ENCODE measurements around the gene EYS. TPM values are rescaled to one million over a fixed set of nuclear protein-coding genes. Genes with fewer than 3 reads are reported as not detected.
"Not testable (repeated sequence)": the region's sequence is repeated elsewhere in the genome, so short reads cannot be mapped to it uniquely, and the experiment has no call there.

The EYS gene
- total and polyA plus RNA-seq, 2 of the 13 experiments (the other 11 are each of a cell fraction or from before 2014, with no cell fraction given), result 0.04 to 0.07 TPM

DNA sequence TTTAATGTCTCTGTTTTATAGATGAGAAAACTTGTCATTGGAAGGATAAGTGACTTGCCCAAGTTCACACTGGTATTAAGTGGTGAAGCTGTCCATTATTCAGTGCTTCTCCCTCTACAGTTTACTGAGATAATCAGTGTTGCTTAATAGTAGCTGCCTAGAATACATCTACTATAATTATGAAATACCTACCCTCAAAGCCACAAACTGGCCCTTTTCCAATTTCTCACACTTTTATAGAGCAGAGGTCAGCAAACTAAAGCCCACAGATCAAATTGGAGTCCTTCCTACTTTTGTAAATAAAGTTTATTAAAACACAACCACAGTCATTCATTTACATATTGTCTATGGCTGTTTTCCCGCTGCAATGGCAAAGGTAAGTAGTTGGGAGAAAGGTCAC is 73.5 kb downstream of the EYS start:
- no peak for ATAC-seq
- FAIRE-seq, result no peak
- Histone ChIP-seq H3K27me3 (ENCODE audit: control insufficient read depth in 1 of 2, insufficient read depth in 2 of 2, low read length in 2 of 2) (no peaks in the 10 kb centered on the region), H3K9me3 (ENCODE audit: low read length) (no peaks in the 10 kb centered on the region), H3K79me2 (ENCODE audit: insufficient read depth, low read length) (no peaks in the 10 kb centered on the region), H4K20me1 (ENCODE audit: insufficient read depth, low read length) (no peaks in the 10 kb centered on the region), H3K4me2 (ENCODE audit: low read depth, low read length) (no peak overlapping the region), H3K4me3 (replicated peaks in 1 of 3; ENCODE audit: insufficient read depth in 1 of 3, low read depth in 2 of 3, low read length in 3 of 3) (no peak overlapping the region), H2AFZ (ENCODE audit: low read length) (no peak overlapping the region), H3K36me3 (replicated peaks in 1 of 2; ENCODE audit: control insufficient read depth in 1 of 2, insufficient read depth in 2 of 2, low read length in 2 of 2) (no peaks in the 10 kb centered on the region), H3K27ac (ENCODE audit: extremely low read length, insufficient read depth, low read length) (no peak overlapping the region), H3K9ac (ENCODE audit: insufficient read depth, low read depth, low read length) (no peak overlapping the region), H3K4me1 (ENCODE audit: insufficient read depth, low read length) (no peaks in the 10 kb centered on the region)
- DNase-seq (ENCODE audit: low spot score), result no peak
- no peak for TF ChIP-seq ZNF326 (CRISPR knock-in tag; IDR thresholded peaks at IDR 0.05; ENCODE audit: borderline replicate concordance)
- ChIA-PET POLR2A (no interaction called here), CTCF (ENCODE audit: low intra/inter-chr PET ratio, low total read pairs) (no interaction called here)
- BruUV-seq (replicated peaks), result no TSS peak
- in situ Hi-C loops (cut with HindIII; ENCODE audit: extremely low pct_ligation_motif_present, low pct_unique_long_range_greater_than_20kb), result loop anchor here (25.0 kb wide), 2 partner anchors 629 to 854 kb away; no protein-coding TSS in a partner anchor
- 0% methylated on average over 1 of the region's 1 CpG for WGBS (ENCODE audit: low lambda C conversion rate)
- intact Hi-C loops (cut with micrococcal nuclease; ENCODE audit: unreplicated experiment), result no loop called here

DNA sequence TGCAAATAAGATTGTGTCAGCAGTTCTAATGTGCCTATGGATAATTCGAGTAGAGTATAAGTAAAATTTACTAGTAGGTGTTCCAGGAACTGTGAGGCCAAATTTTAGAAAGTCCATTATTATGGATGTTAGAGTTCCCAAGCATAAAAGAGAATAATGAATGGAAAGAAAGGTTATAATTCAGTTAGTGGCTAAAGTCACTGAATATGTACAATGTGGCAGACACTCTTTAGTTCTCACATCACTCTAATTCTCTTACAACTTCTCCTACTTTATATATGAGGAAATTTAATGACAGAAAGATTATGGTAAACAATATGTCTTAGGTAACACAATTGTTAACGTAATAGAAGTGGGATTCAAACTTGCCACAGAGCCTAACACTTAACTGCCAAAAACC is 75.3 kb downstream of the EYS start:
- H3K4me3 ChIP-seq (replicated peaks in 1 of 3; ENCODE audit: insufficient read depth in 1 of 3, low read depth in 2 of 3, low read length in 3 of 3), result no peak overlapping the region
- no peaks in the 10 kb centered on the region for H3K79me2 ChIP-seq (ENCODE audit: insufficient read depth, low read length)
- POLR2A ChIA-PET, result no interaction called here
- no peaks in the 10 kb centered on the region for H3K27me3 ChIP-seq (ENCODE audit: control insufficient read depth in 1 of 2, insufficient read depth in 2 of 2, low read length in 2 of 2)
- intact Hi-C loops (cut with micrococcal nuclease; ENCODE audit: unreplicated experiment) (no loop called here), in situ Hi-C loops (cut with HindIII; ENCODE audit: extremely low pct_ligation_motif_present, low pct_unique_long_range_greater_than_20kb) (loop anchor here (25.0 kb wide), 2 partner anchors 631 to 856 kb away; no protein-coding TSS in a partner anchor)
- TF ChIP-seq MAFK (conservative IDR thresholded peaks at IDR 0.05 in 1 of 2, IDR thresholded peaks at IDR 0.05 in 1 of 2; ENCODE audit: low read length in 2 of 2), result peak; percentile 2 to 67; a peak in 2 of 4 replicates
- 0 out of 2 replicates have a peak, but pooled peaks have one; percentile 33 for TF ChIP-seq MAFF (IDR thresholded peaks at IDR 0.05; ENCODE audit: low read depth, low read length)
- TF ChIP-seq DNMT1 (CRISPR knock-in tag; IDR thresholded peaks at IDR 0.05), result no peak
- TF ChIP-seq SP140L (CRISPR knock-in tag; IDR thresholded peaks at IDR 0.05; ENCODE audit: borderline replicate concordance), result no peak
- TF ChIP-seq ZNF709 (CRISPR knock-in tag; IDR thresholded peaks at IDR 0.05), result no peak
- H3K36me3 ChIP-seq (replicated peaks in 1 of 2; ENCODE audit: control insufficient read depth in 1 of 2, insufficient read depth in 2 of 2, low read length in 2 of 2), result no peaks in the 10 kb centered on the region
- no peaks in the 10 kb centered on the region for H4K20me1 ChIP-seq (ENCODE audit: insufficient read depth, low read length)
- H3K4me2 ChIP-seq (ENCODE audit: low read depth, low read length), result no peak overlapping the region
- H3K27ac ChIP-seq (ENCODE audit: extremely low read length, insufficient read depth, low read length), result no peak overlapping the region
- BruUV-seq (replicated peaks), result no TSS peak
- DNase-seq (ENCODE audit: low spot score), result no peak
- WGBS (ENCODE audit: low lambda C conversion rate), result 2% methylated on average over 2 of the region's 2 CpGs
- no peak for ATAC-seq
- CTCF ChIA-PET (ENCODE audit: low intra/inter-chr PET ratio, low total read pairs), result no interaction called here
- H2AFZ ChIP-seq (ENCODE audit: low read length), result no peak overlapping the region
- H3K9me3 ChIP-seq (ENCODE audit: low read length), result no peaks in the 10 kb centered on the region
- FAIRE-seq, result no peak
- no peaks in the 10 kb centered on the region for H3K4me1 ChIP-seq (ENCODE audit: insufficient read depth, low read length)
- H3K9ac ChIP-seq (ENCODE audit: insufficient read depth, low read depth, low read length), result no peak overlapping the region

DNA sequence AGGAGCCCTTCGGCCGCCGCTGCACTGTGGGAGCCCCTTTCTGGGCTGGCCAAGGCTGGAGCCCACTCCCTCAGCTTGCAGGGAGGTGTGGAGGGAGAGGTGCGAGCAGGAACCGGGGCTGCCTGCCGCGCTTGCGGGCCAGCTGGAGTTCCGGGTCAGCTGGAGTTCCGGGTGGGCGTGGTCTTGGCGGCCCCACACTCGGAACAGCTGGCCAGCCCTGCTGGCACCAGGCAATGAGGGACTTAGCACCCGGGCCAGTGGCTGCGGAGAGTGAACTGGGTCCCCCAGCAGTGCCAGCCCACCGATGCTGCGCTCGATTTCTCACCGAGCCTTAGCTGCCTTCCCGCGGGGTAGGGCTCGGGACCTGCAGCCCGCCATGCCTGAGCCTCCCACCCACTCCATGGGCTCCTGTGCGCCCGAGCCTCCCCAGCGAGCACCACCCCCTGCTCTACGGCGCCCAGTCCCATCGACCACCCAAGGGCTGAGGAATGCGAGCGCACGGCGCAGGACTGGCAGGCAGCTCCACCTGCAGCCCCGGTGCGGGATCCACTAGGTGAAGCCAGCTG is 79.5 kb downstream of the EYS start:
- H3K4me1 ChIP-seq (ENCODE audit: insufficient read depth, low read length); H3K36me3 ChIP-seq (replicated peaks in 1 of 2; ENCODE audit: control insufficient read depth in 1 of 2, insufficient read depth in 2 of 2, low read length in 2 of 2); H3K4me3 ChIP-seq (replicated peaks in 1 of 3; ENCODE audit: insufficient read depth in 1 of 3, low read depth in 2 of 3, low read length in 3 of 3); BruUV-seq (replicated peaks); H3K9ac ChIP-seq (ENCODE audit: insufficient read depth, low read depth, low read length); H4K20me1 ChIP-seq (ENCODE audit: insufficient read depth, low read length); DNase-seq (ENCODE audit: low spot score); H2AFZ ChIP-seq (ENCODE audit: low read length); FAIRE-seq; intact Hi-C loops (cut with micrococcal nuclease; ENCODE audit: unreplicated experiment); H3K9me3 ChIP-seq (ENCODE audit: low read length); H3K27ac ChIP-seq (ENCODE audit: extremely low read length, insufficient read depth, low read length); H3K79me2 ChIP-seq (ENCODE audit: insufficient read depth, low read length); H3K4me2 ChIP-seq (ENCODE audit: low read depth, low read length); POLR2A ChIA-PET; CTCF ChIA-PET (ENCODE audit: low intra/inter-chr PET ratio, low total read pairs); ATAC-seq; H3K27me3 ChIP-seq (ENCODE audit: control insufficient read depth in 1 of 2, insufficient read depth in 2 of 2, low read length in 2 of 2): not testable (repeated sequence)
- WGBS (ENCODE audit: low lambda C conversion rate), result 47% methylated on average over 20 of the region's 35 CpGs
- in situ Hi-C loops (cut with HindIII; ENCODE audit: extremely low pct_ligation_motif_present, low pct_unique_long_range_greater_than_20kb), result loop anchor here (25.0 kb wide), 2 partner anchors 635 to 860 kb away; no protein-coding TSS in a partner anchor

Measured in HepG2 (cell line).